C4-2B (cell line): Measurements from ENCODE around the gene ARHGAP15.

Source experiments
- ZFX ChIP-seq: fragments of 450-650 bp; IDR thresholded peaks from 2 replicates; pipeline ENCODE4 v1.6.1; 2017
- TF ChIP-seq, protein P1 (sequence below): fragments of 450-650 bp; conservative IDR thresholded peaks from 2 replicates; pipeline ENCODE4 v1.5.1; 2017; ENCODE audit warnings: mild to moderate bottlenecking

DNA sequence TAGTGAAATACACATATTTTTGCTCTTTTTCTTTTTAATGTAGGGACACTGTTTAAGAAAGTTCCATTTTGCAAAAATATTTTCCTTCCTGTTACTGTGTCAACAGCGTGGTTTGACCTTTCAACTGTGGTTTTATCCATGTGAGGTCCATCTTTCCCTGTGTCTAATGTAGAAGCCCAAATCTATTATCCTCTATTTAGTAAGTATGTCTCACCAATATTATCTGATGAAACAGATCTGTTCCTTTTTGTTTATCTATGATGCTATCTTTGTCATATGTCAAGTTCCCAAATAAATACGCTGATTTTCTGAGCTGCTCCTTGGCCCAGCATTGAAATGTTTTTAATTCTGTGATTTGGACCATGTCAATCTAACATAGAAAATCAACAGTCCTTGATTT is 3.5 kb upstream of the ARHGAP15 start:
- TF ChIP-seq, protein P1, sequence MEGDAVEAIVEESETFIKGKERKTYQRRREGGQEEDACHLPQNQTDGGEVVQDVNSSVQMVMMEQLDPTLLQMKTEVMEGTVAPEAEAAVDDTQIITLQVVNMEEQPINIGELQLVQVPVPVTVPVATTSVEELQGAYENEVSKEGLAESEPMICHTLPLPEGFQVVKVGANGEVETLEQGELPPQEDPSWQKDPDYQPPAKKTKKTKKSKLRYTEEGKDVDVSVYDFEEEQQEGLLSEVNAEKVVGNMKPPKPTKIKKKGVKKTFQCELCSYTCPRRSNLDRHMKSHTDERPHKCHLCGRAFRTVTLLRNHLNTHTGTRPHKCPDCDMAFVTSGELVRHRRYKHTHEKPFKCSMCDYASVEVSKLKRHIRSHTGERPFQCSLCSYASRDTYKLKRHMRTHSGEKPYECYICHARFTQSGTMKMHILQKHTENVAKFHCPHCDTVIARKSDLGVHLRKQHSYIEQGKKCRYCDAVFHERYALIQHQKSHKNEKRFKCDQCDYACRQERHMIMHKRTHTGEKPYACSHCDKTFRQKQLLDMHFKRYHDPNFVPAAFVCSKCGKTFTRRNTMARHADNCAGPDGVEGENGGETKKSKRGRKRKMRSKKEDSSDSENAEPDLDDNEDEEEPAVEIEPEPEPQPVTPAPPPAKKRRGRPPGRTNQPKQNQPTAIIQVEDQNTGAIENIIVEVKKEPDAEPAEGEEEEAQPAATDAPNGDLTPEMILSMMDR = no peak
- no peak for TF ChIP-seq ZFX
